Inflammatory macrophage (primary cell): ENCODE measurements around the gene OSTF1.

Source experiments
- DNase-seq, 2 donors: peaks; one replicate each; pipeline ENCODE4 v3.0.0-alpha.2; 2020 to 2022
- total RNA-seq, 18 experiments: gene quantifications; one replicate each; lab custom pipeline; 2026; ENCODE audit warnings: mixed read lengths in 6 of 18, inconsistent platforms in 2 of 18; lab: John Stamatoyannopoulos, UW

OSTF1 gene, protein sequence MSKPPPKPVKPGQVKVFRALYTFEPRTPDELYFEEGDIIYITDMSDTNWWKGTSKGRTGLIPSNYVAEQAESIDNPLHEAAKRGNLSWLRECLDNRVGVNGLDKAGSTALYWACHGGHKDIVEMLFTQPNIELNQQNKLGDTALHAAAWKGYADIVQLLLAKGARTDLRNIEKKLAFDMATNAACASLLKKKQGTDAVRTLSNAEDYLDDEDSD
- 78.5 to 201 (median 150) reads per million in 18 experiments for total RNA-seq

- DNase-seq: peak; percentile 97 to 99
Observed at GRCh38 chr9:75087824-75088645, at the start of gene OSTF1, which contains the start of gene NMRK1. Gene OSTF1 (plus strand): TSS chr9:75088514. CDS start chr9:75088693, 179 bp downstream. Gene NMRK1 (minus strand): TSS chr9:75088155. CDS start chr9:75083115, 5,040 bp downstream.

DNA sequence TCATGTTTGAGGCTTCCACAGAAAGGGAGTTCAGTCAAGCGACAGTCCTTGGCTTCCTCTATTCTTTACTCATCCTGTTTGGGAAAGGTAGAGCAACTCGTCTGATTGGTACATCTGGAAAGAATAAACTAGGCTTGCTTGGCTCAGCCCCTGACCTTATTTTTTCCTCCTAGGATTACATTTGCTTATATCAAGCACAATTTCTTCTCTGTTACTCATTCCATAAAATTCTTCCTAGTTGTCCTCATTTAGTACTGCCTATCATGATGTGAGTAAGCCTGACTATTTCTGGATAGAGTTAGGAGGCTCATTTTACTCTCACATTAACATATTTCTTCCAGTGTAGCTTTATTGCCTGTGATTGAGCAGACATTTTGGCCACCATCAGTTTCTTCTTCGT, 49.3 kb upstream of the OSTF1 start:
- no peak for DNase-seq

DNA sequence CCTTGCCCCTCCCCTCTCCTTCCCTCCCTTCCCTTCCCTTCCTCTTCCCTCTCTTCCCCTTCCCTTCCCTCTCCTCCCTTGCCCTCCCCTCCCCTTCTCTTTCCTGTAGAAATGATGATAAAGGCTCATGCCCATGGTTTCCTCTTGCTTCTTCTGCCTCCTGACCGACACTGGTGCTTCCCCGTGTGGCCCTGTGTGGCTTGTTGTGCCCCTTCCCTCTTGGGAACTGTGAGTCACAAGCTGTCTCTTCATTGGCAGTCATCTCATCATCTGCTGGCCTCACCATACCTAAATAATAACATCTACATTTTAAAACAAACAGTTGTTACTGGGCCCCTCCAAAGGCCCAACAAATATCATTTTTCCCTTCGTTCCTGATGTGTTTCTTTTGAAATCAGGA, 48.5 kb upstream of the OSTF1 start:
- peak in 1 of 2 donors; percentile 11 for DNase-seq

GRCh38 chr9:75041041-75041440, 47.3 kb upstream of the OSTF1 start:
- no peak for DNase-seq

GRCh38 chr9:75046725-75047345, 41.5 kb upstream of the OSTF1 start:
- DNase-seq: no peak

DNA sequence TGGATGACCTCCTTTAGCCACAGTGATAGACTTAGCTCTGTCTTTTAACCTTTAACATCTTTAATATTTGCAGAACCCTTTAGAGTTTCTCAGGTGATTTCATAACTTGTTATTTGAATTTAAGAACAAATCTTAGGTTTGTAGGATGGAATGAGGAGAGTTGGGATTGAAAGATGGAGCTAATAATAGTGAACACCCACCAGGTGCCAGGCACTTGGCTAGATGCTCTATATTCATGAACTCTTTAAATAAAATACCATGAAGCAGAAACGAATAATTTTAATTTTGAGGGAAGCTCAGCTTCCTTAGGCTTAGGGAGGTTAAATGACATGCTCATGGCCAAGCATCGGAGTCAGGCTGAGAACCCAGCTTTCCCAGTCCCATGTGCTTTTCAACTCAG, 40.8 kb upstream of the OSTF1 start:
- DNase-seq: no peak

DNA sequence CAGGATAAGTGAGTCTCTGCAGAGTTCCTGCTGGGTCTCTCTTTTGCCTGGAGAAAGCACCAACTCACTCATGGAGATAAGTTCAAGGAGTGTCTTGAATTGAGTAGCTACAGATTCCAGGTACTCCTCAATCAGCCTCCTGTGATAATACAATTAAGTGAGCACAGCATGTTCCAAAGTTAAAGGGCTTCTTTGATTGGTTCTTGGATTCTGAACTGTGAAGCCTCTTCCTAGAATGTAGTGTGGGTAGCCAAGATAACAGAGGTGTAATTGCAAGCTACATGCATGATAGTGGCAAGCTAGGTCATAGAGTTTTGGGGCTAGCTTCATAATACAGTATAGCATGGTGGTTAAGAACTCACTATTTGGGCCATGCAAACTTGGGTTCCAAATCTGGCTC, 37.0 kb upstream of the OSTF1 start:
- no peak for DNase-seq

- no peak for DNase-seq
Observed at GRCh38 chr9:75053869-75054268, 34.4 kb upstream of the OSTF1 start.

GRCh38 chr9:75054368-75055001, 33.8 kb upstream of the OSTF1 start:
- DNase-seq: no peak

GRCh38 chr9:75061169-75061568, 27.1 kb upstream of the OSTF1 start:
- DNase-seq: no peak

GRCh38 chr9:75063556-75064305, 24.6 kb upstream of the OSTF1 start:
- DNase-seq: no peak

GRCh38 chr9:75064307-75065025, 23.8 kb upstream of the OSTF1 start:
- no peak for DNase-seq

GRCh38 chr9:75065510-75065909, 22.8 kb upstream of the OSTF1 start:
- no peak for DNase-seq

GRCh38 chr9:75067894-75068293, 20.4 kb upstream of the OSTF1 start:
- no peak for DNase-seq

- DNase-seq: no peak
Observed at GRCh38 chr9:75069171-75069570, 19.1 kb upstream of the OSTF1 start.

- no peak for DNase-seq
Observed at GRCh38 chr9:75071530-75072122, 16.7 kb upstream of the OSTF1 start.

DNA sequence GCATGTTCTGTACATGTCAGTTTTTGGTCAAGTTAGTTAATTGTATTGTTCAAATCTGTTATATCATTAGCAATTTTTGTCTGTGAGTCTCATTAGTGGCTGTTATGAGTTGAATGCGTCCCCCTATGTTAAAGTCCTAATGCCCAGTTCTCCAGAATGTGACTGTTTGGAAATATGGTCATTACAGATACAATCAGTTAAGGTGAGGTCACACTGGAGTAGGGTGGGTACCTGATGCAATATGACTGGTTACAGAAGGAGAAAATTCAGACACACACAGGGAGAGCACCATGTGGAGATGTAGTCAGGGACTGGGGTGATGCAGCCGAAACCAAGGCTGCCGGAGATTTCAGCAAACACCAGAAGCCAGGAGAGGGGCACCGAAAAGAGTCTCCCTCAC, 15.4 kb upstream of the OSTF1 start:
- no peak for DNase-seq

DNA sequence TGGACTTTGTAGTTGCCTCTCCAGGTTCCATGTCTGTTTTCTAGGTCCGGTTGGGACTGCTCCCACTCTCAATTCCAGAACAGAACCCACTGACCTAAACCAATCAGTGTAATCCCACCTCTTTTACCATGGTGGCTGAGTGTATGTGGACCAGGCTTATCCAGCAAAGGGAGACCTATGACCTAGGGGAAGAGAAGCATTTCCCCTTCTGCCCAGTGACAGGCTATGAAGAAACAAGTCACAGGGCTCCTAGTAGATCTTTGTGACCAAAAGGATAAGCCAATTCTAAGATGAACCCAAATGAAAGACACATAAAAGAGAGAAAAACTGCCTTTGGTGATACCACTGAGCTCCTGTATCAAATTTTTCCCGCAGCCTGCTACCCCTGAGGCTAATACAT, 6.7 kb upstream of the OSTF1 start:
- DNase-seq: peak; percentile 49 to 70

- no peak for DNase-seq
Observed at GRCh38 chr9:75083188-75083970, 4.9 kb upstream of the OSTF1 start.

GRCh38 chr9:75084081-75084672, 4.1 kb upstream of the OSTF1 start:
- DNase-seq: no peak
